HG03558 (cell line): ENCODE results near the gene SLC6A6.
"Not testable (repeated sequence)": the region's sequence is repeated elsewhere in the genome, so short reads cannot be mapped to it uniquely, and the experiment has no call there.

Experiments
- ATAC-seq: cut with Tn5 transposase; IDR thresholded peaks from one replicate; pipeline ENCODE4 v1.9.1; 2021; ENCODE audit warnings: moderate number of reproducible peaks; ENCODE audit not compliant: unreplicated experiment; ENCODE audit errors: extremely low read depth

Gene SLC6A6

GRCh38 chr3:14397046-14397445, 5.4 kb upstream of the SLC6A6 start:
- ATAC-seq = no peak

GRCh38 chr3:14397531-14397930, 4.9 kb upstream of the SLC6A6 start:
- ATAC-seq = no peak

DNA sequence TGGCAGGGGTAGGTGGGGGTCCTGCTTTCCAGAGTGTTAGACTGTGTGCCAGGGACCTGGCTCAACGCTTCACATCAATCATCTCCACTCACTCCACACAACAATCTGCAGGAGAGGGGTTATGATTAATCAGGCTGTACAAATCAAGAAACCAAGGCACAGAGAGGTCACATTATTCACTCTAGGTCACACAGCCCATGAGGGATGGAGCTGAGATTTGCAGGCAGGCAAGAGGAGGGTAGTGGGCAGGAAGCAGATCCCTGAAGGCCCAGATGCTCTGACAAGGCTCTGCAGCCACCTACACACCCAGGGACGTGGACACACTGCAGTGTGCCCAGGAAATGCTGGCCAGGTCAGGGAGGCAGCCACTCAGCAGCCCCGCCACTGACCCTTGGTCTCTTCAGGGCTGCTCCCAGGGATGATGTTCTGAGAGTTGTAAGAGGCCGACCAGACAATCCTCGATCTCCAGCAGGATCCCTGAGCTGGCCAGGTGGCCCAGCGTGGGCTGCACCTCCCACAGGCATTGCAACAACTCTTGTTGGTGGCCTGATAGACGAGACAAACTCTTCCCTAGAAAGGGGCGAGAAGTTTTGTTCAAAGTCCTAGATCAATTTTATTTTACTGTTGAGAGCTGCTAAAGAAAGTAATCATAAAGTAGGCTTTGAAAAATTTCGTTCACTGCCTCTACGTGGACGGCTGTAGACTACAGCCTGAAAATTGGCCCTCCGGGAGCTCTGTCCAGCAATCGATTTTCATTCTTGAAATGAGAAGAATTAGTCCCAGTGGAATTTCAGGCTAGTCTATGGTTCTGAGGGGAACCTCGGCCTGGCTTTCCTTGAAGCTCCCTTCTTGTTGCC, 4.2 kb upstream of the SLC6A6 start:
- no peak for ATAC-seq

DNA sequence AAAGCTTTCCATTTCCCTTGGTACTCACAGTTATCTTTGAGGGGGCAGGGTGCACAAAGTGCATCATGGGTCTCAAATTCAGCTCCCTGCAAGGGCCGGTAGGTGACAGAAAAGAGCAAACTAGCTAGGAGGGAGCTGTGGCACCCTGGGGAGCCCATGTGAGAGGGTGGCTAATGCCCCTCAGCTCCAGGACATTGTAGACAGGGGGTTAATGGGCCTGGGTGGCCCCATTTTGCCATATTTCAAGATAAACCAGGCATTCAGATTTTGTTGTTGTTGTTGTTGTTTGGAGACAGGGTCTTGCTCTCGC, 3.7 kb upstream of the SLC6A6 start:
- no peak for ATAC-seq

DNA sequence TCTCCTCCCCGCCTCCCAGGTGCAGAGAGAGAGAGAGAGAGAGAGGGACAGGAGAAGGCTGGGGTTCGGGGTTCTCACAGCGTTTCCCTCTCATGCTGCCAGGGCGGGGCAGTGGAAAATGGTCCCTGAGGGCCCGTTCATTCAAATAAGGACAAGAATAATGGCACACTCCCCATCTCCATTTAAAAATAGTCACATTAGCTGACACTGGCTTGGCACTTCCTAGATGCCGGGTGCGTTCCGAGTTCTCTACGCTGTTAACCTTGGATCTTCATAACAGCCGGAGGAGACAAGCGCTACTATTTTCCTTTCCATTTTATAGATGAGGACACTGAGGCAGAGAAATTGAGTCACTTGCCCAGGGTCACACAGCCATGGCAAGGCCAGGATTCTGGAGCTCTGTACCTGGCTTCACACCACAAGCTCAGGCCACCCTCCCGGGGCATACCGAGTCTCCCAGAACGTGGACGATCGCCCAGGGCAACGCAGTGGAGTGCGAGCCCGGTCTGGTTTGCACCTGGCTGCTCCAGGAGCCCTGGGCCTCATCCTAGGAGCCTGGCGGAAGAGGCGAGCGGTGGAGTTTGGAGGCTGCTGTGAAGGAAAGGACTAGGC, 608 bp upstream of the SLC6A6 start:
- no peak for ATAC-seq

DNA sequence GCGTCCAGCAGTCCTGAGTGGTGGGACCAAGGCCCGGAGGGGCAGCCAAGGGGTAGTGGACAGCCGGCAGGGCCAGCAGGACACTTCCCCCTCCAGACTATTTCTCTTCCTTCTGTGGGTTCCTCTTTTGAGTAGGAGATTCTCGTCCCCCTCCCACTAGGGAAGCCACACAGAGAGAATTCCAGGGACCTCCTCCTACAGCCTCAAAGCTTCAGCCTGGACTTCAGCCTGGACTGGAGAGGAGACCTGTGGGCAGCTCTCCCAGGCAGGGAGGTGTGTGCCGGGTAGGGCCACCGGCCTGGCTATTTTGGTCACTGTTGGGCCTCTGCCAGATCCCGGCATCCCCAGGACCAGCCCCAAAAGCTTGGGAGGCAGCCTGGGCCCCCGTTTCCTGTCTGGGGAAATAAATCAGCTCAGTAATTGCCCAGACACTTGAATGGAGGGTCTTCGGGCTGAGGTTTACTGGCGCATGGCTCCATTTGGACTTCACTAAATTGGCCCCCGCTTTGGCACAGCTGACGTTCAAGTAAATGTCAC, 1.3 kb downstream of the SLC6A6 start:
- ATAC-seq = no peak

DNA sequence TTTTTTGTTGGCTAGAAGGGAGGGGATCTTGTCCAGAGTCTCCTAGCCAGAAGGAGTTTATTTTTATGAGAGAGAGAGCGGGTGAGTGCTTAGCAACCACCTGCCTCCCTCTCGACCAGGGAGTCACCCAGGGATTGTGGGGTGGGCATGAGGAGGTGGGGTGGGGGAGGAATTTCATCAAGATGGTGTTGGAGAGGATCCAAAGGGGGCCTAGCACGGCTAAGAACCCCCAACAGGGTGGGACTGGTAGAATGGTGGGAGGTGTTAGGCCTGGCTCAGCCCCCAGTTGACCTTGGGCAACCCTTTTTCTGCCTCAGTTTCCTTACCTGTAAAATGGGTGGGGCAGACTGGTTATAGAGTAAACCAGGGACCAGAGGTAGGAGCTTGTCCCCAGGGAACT, 1.8 kb downstream of the SLC6A6 start:
- ATAC-seq = no peak

DNA sequence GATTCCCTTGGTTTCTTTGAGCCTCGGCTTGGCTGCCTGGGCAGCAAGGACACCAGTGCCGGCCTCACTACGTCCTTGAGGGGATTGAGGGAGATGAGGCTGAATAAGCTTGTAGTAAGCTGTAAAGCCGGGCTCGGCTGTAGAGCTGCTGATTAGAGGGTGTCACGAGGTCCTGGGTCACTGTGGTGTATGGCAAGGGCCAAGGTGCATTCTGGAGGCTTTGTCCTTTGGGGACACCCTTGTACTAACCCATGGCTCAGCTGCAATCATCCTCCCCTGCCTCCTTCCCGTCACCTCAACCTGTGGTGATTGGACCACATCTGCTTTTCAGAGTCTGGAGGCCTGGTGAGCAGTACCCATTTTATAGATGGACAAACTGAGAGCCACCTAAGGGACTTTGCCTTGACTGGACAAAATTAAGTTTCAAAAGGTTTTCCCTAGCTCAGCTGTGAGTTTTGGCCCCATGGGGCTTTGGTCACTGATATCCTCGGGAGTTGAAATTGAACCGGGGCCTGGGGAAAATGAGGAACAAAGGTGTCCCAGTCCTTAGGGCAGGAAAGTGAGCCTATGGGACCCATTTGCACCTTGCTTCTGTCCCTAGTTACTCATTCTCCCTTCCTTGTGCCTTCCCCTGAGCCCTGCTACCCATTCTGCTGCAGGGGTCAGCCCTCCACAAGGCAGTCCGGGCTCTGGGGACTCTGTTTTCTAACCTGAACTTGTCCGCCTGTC, 2.4 kb downstream of the SLC6A6 start:
- ATAC-seq = no peak

DNA sequence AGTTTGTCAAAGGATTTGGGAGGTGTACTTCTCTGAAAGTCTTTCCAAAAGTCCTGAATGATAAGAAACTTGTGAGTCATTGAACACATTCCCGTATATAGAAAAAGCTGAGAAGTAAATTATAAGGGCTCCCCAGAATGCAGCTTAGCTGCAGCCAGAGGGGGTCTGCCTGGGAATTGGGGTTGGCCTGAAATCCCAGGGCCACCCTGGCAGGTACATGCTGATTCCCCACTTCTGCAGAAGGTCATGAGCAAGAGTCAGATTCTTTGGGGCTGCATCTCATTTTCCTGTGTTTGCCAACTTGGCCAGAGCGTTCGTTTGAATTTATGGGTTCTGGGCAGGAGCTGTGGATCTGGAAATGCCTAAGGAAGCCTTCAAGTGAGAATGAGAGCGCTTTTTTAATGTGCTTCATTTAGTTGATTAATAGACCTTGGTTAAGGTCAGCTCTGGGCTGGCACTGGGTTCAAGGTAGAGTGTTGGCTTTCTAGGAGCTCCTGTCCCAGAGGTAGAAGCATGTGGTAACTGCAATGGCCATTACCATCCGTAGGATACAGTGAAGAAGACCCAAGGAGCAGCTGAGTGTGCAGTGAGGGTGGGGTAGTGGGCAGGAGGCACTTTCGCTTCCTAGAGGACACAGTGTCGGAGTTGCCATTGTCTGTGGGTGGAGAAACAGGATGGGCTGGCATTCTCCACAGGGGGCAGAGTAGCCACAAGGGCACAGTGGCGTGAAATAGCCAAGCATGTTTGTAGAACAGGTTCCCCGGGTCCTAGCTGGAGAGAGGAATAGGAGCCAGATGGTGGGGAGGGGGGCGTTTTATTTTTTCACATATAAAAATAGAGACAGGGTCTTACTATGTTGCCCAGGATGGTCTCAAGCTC, 3.2 kb downstream of the SLC6A6 start:
- ATAC-seq = no peak

DNA sequence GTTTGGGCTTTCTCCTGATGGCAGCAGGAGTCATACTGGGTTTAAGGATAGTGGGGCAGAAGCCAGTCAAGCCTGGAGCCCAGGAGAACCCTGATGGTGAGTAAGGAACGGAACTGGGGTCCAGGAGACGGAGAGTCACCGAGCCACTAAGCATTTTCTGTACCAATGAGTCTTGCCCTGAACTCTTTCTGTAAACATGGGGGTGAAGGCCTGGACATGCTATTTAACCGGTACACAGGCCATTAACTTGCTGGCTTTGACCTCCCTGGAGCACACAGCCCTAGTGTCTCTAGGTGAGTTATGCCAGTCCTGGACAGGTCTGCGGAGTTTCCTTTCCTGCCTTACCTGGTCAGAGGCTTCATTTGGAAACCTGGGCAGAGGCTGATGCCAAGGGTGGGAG, 3.9 kb downstream of the SLC6A6 start:
- no peak for ATAC-seq

- ATAC-seq = no peak
These were observed 4.4 kb downstream of the SLC6A6 start for GRCh38 chr3:14406766-14407165.

DNA sequence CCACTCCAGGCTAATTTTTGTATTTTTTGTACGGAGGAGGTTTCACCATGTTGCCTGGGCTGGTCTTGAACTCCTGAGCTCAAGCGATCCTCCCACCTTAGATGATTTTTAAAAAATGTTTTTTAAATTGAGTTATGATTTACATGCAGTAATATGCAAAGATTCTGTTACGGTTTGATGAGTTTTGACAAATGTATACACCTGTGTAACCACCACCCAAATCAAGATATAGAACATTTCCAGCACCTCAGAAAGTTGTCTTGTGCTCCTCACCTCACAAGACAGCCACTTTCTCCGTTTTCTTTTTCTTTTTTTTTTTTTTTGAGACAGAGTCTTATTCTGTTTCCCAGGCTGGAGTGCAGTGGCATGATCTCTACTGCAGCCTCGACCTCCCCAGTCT, 4.8 kb downstream of the SLC6A6 start:
- ATAC-seq = no peak

GRCh38 chr3:14409779-14410063, 7.3 kb downstream of the SLC6A6 start:
- ATAC-seq = not testable (repeated sequence)

GRCh38 chr3:14410106-14410502, 7.7 kb downstream of the SLC6A6 start:
- no peak for ATAC-seq

DNA sequence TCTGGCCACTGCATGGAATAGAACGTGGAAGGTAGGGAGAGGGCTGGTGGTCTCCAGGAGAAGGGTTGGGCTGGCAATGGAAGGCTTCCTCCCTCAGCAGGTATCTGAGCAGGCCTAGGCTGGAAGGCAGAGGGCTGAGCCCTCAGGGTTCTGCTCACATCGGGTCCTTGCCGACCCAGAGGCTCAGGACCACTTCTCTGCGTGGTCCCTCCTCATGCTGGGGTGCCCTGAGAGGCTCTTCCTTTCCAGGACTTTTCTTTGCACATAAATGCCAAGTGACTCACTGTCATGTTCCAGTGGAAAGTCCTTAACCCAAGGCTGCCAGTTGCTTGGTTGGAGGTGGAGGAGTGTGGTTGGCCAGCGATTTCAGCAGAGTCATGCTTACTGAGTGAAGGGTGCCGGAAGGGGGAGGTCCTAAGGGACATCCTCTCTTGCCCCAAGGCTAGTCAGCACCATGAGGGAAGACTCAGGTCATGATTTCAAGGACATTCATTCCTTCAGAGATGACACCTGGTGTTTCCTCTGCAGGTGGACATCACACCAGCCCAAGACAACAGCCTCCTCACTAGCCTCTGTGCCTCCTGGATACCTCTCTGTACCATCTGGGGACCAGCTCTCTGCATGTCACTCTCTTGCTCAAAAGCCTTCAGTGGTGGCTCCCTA, 8.2 kb downstream of the SLC6A6 start:
- ATAC-seq = no peak

DNA sequence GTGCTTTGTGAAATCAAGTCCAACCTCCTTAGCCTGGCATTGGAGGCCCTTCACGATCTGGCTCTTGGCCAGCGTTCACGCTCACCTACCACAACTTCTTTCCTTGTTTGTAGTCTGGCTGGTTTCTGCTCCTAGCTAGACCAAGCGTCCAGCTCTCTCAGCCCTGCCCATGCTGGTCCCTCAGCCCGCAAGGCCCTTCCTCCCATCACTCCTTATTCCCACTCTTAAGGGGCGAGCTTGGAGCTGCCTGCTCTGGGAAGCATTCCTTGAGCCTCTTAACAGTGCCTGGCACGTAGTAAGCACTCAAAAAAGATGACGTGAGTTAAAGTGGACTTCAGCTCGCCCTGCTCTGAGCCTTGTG, 8.7 kb downstream of the SLC6A6 start:
- ATAC-seq = no peak

DNA sequence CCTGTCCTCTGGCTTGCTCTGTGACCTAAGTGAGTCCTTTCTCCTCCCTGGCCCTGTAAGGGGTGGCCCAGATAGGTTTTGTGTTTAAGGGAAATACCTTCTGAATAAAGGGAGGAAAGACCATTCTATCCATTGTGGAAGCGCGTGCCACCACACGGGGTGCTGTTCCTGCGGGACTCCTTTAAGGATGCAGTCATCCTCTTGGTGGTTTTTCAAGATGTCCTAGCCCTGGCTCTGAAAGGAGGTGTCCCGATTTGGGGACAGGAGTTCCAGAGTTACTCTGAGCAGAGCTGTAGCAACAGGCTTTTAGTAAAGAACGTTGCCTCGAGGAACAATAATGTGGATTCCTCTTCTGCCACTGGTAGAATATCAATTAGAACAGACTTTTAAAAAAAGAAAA, 9.6 kb downstream of the SLC6A6 start:
- no peak for ATAC-seq

- no peak for ATAC-seq
These were observed 10.5 kb downstream of the SLC6A6 start for GRCh38 chr3:14412831-14413380.

GRCh38 chr3:14413381-14414071, 11.1 kb downstream of the SLC6A6 start:
- no peak for ATAC-seq
